ENCODE measurements around the gene AHCY.

The AHCY gene

DNA sequence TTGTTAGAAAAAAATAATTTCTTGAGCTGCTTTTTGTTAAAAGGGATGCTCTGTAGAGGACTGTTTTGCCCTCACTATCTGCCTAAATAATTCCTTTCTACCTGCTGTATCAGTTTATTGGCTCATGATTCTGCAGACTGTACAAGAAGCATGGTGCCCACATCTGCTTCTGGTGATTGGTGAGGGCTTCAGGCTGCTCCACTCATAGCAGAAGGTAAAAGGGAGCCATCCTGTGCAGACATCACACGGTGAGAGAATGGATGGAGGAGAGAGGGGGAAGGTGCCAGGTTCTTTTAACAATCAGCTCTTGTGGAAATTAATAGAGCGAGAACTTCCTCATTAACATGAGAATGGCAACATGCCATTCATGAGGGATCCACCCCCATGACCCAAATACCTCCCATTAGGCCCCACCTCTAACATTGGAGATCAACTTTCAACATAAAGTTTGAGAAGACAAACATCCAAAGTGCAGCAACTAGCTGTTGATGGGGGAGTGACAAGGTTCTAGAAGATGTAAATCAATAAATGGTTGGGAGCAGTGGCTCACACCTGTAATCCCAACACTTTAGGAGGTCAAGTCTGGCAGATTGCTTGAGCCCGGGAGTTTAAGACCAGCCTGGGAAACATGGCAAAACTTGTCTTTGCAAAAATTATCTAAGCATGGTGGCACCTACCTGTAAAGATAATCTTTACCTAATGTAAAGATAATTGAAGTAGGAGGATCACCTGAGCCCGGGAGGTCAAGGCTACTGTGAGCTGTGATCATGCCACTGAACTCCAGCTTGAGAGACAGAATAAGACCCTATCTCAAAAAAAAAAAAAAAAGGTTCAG, 15.7 kb upstream of the AHCY start:
- Histone ChIP-seq H3K9me3 (ENCODE audit: insufficient read depth, low read depth, low read length) (no peaks in the 10 kb centered on the region), H3K4me1 (ENCODE audit: insufficient read depth, low read length) (peaks cover 27% of the 10 kb centered on the region), H3K27me3 (ENCODE audit: insufficient read depth, low read length) (no peaks in the 10 kb centered on the region), H3K4me3 (ENCODE audit: low read length) (peak overlapping the region; percentile 25; the same call in 1 of the 2 replicates), H3K9ac (ENCODE audit: low read depth, low read length) (peak overlapping the region; percentile 8; the same call in 1 of the 2 replicates), H3K27ac (ENCODE audit: low read length) (no peak overlapping the region), H3K36me3 (ENCODE audit: insufficient read depth, low read depth, low read length) (no peaks in the 10 kb centered on the region)

GRCh38 chr20:34316196-34316814, 13.2 kb upstream of the AHCY start:
- H3K9ac ChIP-seq (ENCODE audit: low read depth, low read length), result no peak overlapping the region
- peaks cover 17% of the 10 kb centered on the region for H3K4me1 ChIP-seq (ENCODE audit: insufficient read depth, low read length)
- H3K36me3 ChIP-seq (ENCODE audit: insufficient read depth, low read depth, low read length), result no peaks in the 10 kb centered on the region
- peaks cover 12% of the 10 kb centered on the region for H3K27me3 ChIP-seq (ENCODE audit: insufficient read depth, low read length)
- no peak overlapping the region for H3K4me3 ChIP-seq (ENCODE audit: low read length)
- no peak overlapping the region for H3K27ac ChIP-seq (ENCODE audit: low read length)
- no peaks in the 10 kb centered on the region for H3K9me3 ChIP-seq (ENCODE audit: insufficient read depth, low read depth, low read length)

DNA sequence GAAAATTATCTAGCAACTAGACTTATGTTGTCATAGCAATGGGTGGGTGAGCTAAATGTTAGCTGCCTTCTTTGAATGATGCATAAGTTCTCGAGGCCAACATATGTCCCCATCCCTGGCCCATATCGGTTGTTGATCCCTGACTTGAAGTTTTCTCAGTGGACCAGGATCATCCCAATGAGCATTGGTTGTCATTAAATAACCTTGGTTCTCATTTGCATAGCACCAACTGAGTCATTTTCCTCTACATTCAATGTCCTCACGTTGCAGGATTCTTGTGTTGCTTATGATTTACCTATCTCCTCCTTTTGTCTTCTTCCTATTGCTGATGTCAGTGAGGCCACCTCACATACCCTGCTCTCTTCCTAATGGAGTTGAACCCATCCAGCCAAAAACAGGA, 12.1 kb upstream of the AHCY start:
- peaks cover 12% of the 10 kb centered on the region for H3K4me1 ChIP-seq (ENCODE audit: insufficient read depth, low read length)
- H3K9ac ChIP-seq (ENCODE audit: low read depth, low read length), result no peak overlapping the region
- no peak overlapping the region for H3K27ac ChIP-seq (ENCODE audit: low read length)

GRCh38 chr20:34312544-34313217, 9.5 kb upstream of the AHCY start:
- Histone ChIP-seq H3K27ac (ENCODE audit: low read length) (no peak overlapping the region), H3K4me1 (ENCODE audit: insufficient read depth, low read length) (peaks cover under 1% of the 10 kb centered on the region; the same call in 1 of the 2 replicates), H3K9me3 (ENCODE audit: insufficient read depth, low read depth, low read length) (no peaks in the 10 kb centered on the region), H3K36me3 (ENCODE audit: insufficient read depth, low read depth, low read length) (no peaks in the 10 kb centered on the region), H3K4me3 (ENCODE audit: low read length) (peak overlapping the region; percentile 72), H3K9ac (ENCODE audit: low read depth, low read length) (no peak overlapping the region), H3K27me3 (ENCODE audit: insufficient read depth, low read length) (peaks cover 21% of the 10 kb centered on the region)

More for the DNA sequence above, 12.1 kb upstream of the AHCY start:
- no peaks in the 10 kb centered on the region for H3K36me3 ChIP-seq (ENCODE audit: insufficient read depth, low read depth, low read length)
- H3K27me3 ChIP-seq (ENCODE audit: insufficient read depth, low read length), result peaks cover 21% of the 10 kb centered on the region
- no peaks in the 10 kb centered on the region for H3K9me3 ChIP-seq (ENCODE audit: insufficient read depth, low read depth, low read length)
- H3K4me3 ChIP-seq (ENCODE audit: low read length), result no peak overlapping the region

GRCh38 chr20:34312024-34312460, 8.9 kb upstream of the AHCY start:
- Histone ChIP-seq H3K36me3 (ENCODE audit: insufficient read depth, low read depth, low read length) (no peaks in the 10 kb centered on the region), H3K27me3 (ENCODE audit: insufficient read depth, low read length) (peaks cover 21% of the 10 kb centered on the region), H3K27ac (ENCODE audit: low read length) (no peak overlapping the region), H3K4me1 (ENCODE audit: insufficient read depth, low read length) (no peaks in the 10 kb centered on the region; the same call in 1 of the 2 replicates), H3K9me3 (ENCODE audit: insufficient read depth, low read depth, low read length) (no peaks in the 10 kb centered on the region), H3K4me3 (ENCODE audit: low read length) (peak overlapping the region; percentile 72), H3K9ac (ENCODE audit: low read depth, low read length) (no peak overlapping the region)

DNA sequence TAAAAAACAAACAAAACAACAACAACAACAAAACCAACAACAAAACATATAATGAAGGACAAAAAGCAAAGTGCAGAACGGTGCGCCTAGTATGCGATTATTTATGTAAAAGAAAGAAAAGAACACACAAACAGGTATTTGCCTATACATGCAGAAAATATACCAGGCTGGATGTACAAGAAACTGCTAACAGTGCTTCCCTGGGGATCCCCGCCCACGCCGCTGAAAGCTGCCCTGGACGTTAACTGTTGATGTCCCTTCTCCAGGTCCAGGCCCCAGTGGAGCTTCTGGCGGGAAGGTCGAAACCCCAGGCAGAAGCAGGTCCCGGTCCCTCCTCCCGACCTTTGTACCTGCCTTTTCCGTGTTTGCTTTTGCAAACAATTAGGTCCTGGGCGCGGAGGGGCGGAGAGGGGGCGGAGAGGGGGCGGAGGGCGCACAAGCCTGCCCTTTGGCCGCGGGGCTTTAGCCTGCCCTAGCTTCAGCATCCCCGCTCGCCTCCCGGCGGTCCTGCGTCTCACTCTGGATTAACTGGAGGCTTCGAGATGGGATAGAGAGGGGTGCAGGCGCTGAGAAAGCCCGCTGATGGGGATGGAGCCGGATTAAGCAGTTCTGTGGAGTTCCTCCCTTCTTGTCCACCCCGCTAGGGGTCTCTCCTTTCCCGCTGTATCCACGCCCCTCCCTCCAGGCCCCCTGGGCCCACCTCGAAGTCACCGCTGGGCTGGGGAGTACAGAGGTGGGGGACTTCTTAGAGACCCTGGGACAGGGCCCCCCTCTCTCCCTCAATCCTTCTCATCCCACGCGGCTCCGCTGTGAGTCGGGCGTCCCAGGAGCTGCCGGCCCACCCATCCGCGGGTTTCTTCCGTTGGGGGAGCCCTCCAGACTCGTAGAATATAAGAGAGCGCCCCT, 8.2 kb upstream of the AHCY start:
- Histone ChIP-seq H3K9ac (ENCODE audit: low read depth, low read length) (peak overlapping the region; percentile 20; the same call in 1 of the 2 replicates), H3K4me1 (ENCODE audit: insufficient read depth, low read length) (no peaks in the 10 kb centered on the region; the same call in 1 of the 2 replicates), H3K4me3 (ENCODE audit: low read length) (peak overlapping the region; percentile 72), H3K27me3 (ENCODE audit: insufficient read depth, low read length) (peaks cover 21% of the 10 kb centered on the region), H3K36me3 (ENCODE audit: insufficient read depth, low read depth, low read length) (no peaks in the 10 kb centered on the region), H3K9me3 (ENCODE audit: insufficient read depth, low read depth, low read length) (no peaks in the 10 kb centered on the region), H3K27ac (ENCODE audit: low read length) (no peak overlapping the region)

- Histone ChIP-seq H3K27ac (ENCODE audit: low read length) (no peak overlapping the region), H3K9me3 (ENCODE audit: insufficient read depth, low read depth, low read length) (no peaks in the 10 kb centered on the region), H3K4me3 (ENCODE audit: low read length) (peak overlapping the region; percentile 72; the same call in 1 of the 2 replicates)
Measured at GRCh38 chr20:34310481-34311117, 7.4 kb upstream of the AHCY start.

DNA sequence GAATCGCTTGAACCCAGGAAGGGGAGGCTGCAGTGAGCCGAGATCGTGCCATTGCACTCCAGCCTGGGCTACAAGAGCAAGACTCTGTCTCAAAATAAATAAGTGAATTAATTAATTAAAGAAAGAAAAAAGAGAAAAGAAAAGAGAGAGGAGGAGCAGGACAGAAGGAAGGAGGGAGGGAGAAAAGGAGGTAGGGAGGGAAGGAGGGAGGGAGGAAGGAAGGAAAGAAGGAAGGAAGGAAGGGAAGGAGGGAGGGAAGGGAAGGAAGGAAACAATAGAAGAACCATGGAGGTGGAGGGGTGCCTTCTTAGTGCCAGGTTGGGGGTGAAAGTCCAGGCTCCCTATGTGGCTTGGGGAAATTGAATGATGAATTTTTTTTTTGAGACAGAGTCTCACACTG, 6.5 kb upstream of the AHCY start:
- H3K27me3 ChIP-seq (ENCODE audit: insufficient read depth, low read length), result peaks cover 21% of the 10 kb centered on the region
- no peak overlapping the region for H3K4me3 ChIP-seq (ENCODE audit: low read length)

More at GRCh38 chr20:34310481-34311117, 7.4 kb upstream of the AHCY start:
- H3K4me1 ChIP-seq (ENCODE audit: insufficient read depth, low read length), result no peaks in the 10 kb centered on the region; the same call in 1 of the 2 replicates
- H3K36me3 ChIP-seq (ENCODE audit: insufficient read depth, low read depth, low read length), result no peaks in the 10 kb centered on the region
- no peak overlapping the region for H3K9ac ChIP-seq (ENCODE audit: low read depth, low read length)
- peaks cover 21% of the 10 kb centered on the region for H3K27me3 ChIP-seq (ENCODE audit: insufficient read depth, low read length)

DNA sequence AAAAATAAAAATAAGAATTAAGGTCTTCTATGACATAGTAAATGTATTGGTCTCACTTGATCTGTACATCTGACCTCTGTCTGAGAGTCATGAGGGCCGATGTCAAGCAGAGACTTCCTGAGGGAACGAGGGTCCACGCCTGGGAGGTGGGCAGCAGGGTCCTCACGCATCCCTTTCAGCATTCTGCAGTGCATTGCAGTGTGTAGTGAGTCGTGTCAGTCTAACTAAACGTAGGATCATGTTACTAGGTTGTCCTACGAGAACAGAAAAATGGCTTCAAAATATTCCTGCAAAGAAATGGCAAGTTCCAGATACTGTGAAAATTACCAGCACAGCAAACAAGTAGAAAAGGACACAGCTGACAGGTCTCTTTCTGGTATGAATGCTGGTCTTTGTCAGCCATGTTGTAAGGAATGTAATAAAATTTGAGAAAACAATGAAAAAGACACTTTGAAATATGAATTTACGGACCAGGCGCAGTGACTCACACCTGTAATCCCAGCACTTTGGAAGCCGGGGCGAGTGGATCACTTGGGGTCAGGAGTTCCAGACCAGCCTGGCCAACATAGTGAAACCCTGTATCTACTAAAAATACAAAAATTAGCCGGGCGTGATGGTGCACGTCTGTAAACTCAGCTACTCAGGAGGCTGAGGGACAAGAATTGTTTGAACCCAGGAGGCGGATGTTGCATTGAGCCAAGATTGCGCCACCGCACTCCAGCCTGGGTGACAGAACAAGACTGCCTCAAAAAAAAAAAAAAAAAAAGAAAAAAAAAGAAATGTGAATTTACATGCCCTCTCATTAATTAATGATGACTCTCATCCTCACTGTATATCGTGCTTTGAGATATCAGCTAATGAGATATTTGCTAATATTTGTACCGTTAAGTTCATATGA, 2.4 kb upstream of the AHCY start:
- H3K9me3 ChIP-seq (ENCODE audit: insufficient read depth, low read depth, low read length), result no peaks in the 10 kb centered on the region
- peaks cover 5% of the 10 kb centered on the region for H3K36me3 ChIP-seq (ENCODE audit: insufficient read depth, low read depth, low read length)
- H3K4me3 ChIP-seq (ENCODE audit: low read length), result no peak overlapping the region
- no peak overlapping the region for H3K27ac ChIP-seq (ENCODE audit: low read length)
- H3K27me3 ChIP-seq (ENCODE audit: insufficient read depth, low read length), result peaks cover 2% of the 10 kb centered on the region; the same call in 1 of the 2 replicates
- peaks cover 4% of the 10 kb centered on the region for H3K4me1 ChIP-seq (ENCODE audit: insufficient read depth, low read length)
- no peak overlapping the region; the same call in 1 of the 2 replicates for H3K9ac ChIP-seq (ENCODE audit: low read depth, low read length)

More for the DNA sequence above, 6.5 kb upstream of the AHCY start:
- Histone ChIP-seq H3K27ac (ENCODE audit: low read length) (no peak overlapping the region), H3K9ac (ENCODE audit: low read depth, low read length) (no peak overlapping the region), H3K9me3 (ENCODE audit: insufficient read depth, low read depth, low read length) (no peaks in the 10 kb centered on the region), H3K36me3 (ENCODE audit: insufficient read depth, low read depth, low read length) (no peaks in the 10 kb centered on the region), H3K4me1 (ENCODE audit: insufficient read depth, low read length) (no peaks in the 10 kb centered on the region; the same call in 1 of the 2 replicates)

DNA sequence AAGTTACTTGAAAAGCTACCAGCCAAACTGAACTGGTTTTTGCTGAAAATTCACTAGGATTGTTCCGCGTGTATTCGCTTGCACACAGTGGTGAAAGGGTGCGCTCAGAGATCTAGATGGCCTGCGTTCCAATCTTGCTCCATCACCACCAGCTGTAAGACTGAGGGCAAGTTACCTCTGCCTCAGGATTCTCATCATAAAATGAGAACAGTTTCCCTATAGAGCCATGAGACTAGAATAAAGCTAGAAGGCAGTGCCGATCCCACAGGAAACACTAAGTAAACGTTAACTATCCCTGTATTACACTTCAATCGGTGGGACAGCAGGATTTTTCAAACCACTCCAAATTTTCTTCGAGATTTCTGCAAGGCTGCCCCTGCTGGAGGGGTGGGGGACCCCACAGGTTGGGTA, 838 bp downstream of the AHCY start:
- Histone ChIP-seq H3K27me3 (ENCODE audit: insufficient read depth, low read length) (no peaks in the 10 kb centered on the region), H3K36me3 (ENCODE audit: insufficient read depth, low read depth, low read length) (peaks cover 22% of the 10 kb centered on the region), H3K4me1 (ENCODE audit: insufficient read depth, low read length) (peaks cover 7% of the 10 kb centered on the region), H3K4me3 (ENCODE audit: low read length) (peak overlapping the region; percentile 100), H3K27ac (ENCODE audit: low read length) (no peak overlapping the region), H3K9ac (ENCODE audit: low read depth, low read length) (peak overlapping the region; percentile 99), H3K9me3 (ENCODE audit: insufficient read depth, low read depth, low read length) (no peaks in the 10 kb centered on the region)

Measured in iPS-20b (cell line).